ENCODE results near the gene STK32B. TPM values are rescaled to one million over a fixed set of nuclear protein-coding genes. Genes with fewer than 3 reads are reported as not detected.

Gene STK32B
- total and polyA plus RNA-seq, 3 donors from 2014 or later, result 17.5 to 29.7 (median 22.6) TPM

DNA sequence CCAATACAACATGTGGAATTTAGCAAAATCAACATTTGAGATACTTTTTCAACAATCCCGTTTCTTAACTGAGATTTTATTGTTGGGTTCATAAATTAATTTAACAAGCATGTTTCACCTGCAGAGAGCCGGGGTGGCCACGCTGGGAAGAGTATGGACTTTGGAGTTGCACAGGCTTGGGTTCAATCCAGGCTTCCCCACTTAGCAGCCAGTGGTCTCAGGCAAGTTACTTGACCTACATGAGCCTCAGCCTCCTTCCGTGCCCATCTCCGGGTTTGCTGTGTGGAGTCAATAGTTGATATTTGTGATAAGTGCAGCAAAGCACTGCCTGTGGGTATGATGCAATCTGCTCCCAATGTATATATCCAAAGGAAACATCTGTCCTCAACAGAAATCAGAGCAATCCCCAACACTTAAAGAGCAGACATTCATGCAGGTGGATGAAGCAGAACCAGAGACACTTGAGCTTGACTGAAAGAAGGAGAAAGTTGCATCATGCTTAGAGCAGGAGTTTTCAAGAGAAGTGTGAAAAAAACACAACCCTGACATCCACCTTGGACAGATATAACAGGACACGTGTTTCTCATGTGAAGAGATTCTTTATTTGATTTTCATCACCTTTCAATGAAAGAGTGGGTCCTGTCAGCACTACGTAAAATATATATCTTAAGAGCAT, 37.1 kb upstream of the STK32B start:
- 82 to 88% methylated on average over 7 of the region's 7 CpGs for WGBS, 2 donors
- TF ChIP-seq POLR2A (IDR thresholded peaks at IDR 0.05), result no peak
- TF ChIP-seq, protein P1, sequence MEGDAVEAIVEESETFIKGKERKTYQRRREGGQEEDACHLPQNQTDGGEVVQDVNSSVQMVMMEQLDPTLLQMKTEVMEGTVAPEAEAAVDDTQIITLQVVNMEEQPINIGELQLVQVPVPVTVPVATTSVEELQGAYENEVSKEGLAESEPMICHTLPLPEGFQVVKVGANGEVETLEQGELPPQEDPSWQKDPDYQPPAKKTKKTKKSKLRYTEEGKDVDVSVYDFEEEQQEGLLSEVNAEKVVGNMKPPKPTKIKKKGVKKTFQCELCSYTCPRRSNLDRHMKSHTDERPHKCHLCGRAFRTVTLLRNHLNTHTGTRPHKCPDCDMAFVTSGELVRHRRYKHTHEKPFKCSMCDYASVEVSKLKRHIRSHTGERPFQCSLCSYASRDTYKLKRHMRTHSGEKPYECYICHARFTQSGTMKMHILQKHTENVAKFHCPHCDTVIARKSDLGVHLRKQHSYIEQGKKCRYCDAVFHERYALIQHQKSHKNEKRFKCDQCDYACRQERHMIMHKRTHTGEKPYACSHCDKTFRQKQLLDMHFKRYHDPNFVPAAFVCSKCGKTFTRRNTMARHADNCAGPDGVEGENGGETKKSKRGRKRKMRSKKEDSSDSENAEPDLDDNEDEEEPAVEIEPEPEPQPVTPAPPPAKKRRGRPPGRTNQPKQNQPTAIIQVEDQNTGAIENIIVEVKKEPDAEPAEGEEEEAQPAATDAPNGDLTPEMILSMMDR (IDR thresholded peaks at IDR 0.05), result no peak
- H3K27ac ChIP-seq, result no peak overlapping the region
- H3K9me3 ChIP-seq, result no peaks in the 10 kb centered on the region
- intact Hi-C loops (cut with DNase I; ENCODE audit: low total_unique reads), result no loop called here
- no peaks in the 10 kb centered on the region for H3K27me3 ChIP-seq
- no peak overlapping the region for H3K4me3 ChIP-seq
- H3K4me1 ChIP-seq, result peaks cover 2% of the 10 kb centered on the region
- DNase-seq, result no peak
- no peaks in the 10 kb centered on the region for H3K36me3 ChIP-seq (ENCODE audit: low read depth, missing control alignments)

DNA sequence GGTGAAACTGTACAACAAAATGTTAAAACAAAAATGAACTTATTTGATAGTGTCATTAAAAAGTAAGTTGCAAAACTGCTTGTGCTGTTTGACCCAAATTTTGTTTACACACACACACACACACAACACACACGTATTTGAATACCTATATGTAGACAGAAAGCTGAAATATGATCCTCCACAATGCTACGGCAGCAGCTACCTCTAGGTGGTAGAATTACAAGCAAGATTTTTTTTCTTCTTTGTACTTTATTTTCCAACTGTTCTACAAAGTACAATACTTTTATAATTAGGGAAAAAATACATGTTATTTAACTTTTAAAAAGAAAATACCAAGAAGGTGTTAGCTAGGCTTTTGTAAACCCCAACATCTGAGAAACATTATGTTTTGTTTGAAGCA, 33.2 kb upstream of the STK32B start:
- WGBS, 2 donors, result 30 to 42% methylated on average over 2 of the region's 2 CpGs
- intact Hi-C loops (cut with DNase I; ENCODE audit: low total_unique reads), result no loop called here
- Histone ChIP-seq H3K27ac (no peak overlapping the region), H3K4me1 (peaks cover 5% of the 10 kb centered on the region), H3K9me3 (no peaks in the 10 kb centered on the region), H3K4me3 (no peak overlapping the region), H3K36me3 (ENCODE audit: low read depth, missing control alignments) (no peaks in the 10 kb centered on the region), H3K27me3 (no peaks in the 10 kb centered on the region)
- DNase-seq, result no peak
- TF ChIP-seq POLR2A (IDR thresholded peaks at IDR 0.05), result no peak
- TF ChIP-seq, protein P1 (IDR thresholded peaks at IDR 0.05), result no peak

DNA sequence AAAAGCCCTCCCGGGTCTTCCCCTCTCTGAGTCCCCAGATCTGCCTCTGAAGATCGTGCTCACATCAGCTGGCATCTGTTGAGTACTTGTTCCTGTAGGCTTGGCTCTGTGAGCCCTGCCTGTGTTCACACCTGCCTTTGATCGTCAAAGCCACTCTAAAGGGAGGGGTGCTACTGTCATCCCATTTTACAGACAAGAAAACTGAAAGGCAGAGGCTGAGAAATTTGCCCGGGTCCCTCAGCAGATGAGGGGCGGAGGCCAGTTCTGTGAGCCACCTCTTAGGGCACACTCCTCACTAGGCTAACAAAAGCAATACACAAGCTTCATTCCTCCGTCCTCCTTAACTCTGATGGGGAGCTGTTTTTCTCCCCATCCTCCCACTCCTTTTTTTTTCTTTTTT, 32.7 kb upstream of the STK32B start:
- H3K4me3 ChIP-seq, result no peak overlapping the region
- 44 to 58% methylated on average over 6 of the region's 6 CpGs for WGBS, 2 donors
- intact Hi-C loops (cut with DNase I; ENCODE audit: low total_unique reads), result no loop called here

DNA sequence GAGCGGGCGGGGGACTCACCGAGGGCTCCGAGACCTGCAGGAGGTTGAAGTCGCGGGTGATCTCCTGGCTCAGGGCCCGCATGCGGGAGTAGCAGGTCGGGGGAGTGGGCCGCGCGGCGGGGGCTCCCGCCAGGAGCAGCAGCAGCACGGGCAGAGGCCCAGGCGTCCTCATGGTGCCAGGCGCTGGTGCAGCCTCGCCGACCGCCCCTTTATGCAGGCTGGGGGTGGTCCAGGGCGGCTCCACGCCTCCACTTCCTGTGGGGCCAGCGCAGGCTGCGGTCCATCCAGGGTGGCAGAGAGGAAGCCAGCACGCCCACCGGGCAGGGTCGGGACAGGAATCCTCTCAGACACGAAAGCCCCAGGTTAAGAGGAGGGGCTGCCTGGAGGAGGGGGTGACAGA, 32.0 kb upstream of the STK32B start, which contains the start of gene CYTL1:
Gene CYTL1 (minus strand): TSS at position 185 of the 400 bp plus-strand sequence. CDS start 13 bp downstream, at position 172.
- no peak for TF ChIP-seq POLR2A (IDR thresholded peaks at IDR 0.05)
- TF ChIP-seq, protein P1 (IDR thresholded peaks at IDR 0.05), result no peak
- 5 to 8% methylated on average over 22 to 28 of the region's 28 CpGs for WGBS, 2 donors
- Histone ChIP-seq H3K36me3 (ENCODE audit: low read depth, missing control alignments) (no peaks in the 10 kb centered on the region), H3K4me1 (peaks cover 5% of the 10 kb centered on the region), H3K9me3 (no peaks in the 10 kb centered on the region), H3K27me3 (no peaks in the 10 kb centered on the region), H3K27ac (no peak within 1 kb of the TSS), H3K4me3 (peak within 1 kb of the TSS in 1 of 2 donors; percentile 20)
- intact Hi-C loops (cut with DNase I; ENCODE audit: low total_unique reads), result no loop called here
- DNase-seq, result no peak

More for the DNA sequence above, 32.7 kb upstream of the STK32B start:
- no peak for TF ChIP-seq POLR2A (IDR thresholded peaks at IDR 0.05)
- TF ChIP-seq, protein P1 (IDR thresholded peaks at IDR 0.05), result no peak
- Histone ChIP-seq H3K36me3 (ENCODE audit: low read depth, missing control alignments) (no peaks in the 10 kb centered on the region), H3K27me3 (no peaks in the 10 kb centered on the region), H3K9me3 (no peaks in the 10 kb centered on the region), H3K27ac (no peak overlapping the region), H3K4me1 (peaks cover 5% of the 10 kb centered on the region)
- no peak for DNase-seq

DNA sequence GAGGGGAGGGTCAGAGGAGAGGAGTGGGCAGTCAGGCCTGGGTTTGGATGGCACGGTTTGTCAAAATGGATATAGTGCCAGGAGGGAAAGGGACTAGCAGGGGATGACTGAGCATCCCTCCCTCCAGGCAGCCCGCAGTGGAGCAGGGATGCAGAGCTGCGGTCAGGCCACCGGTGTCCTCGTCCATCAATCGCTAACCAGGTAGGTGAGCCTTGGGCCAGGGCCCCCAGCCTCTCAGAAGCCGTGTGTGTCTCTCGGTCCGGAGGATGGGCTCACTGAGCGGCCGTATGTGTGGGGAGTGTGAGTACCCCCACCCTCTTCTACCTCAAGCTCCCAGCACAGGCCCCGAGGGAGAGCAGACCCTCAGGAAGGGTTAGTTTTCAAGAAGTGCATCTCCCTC, 31.5 kb upstream of the STK32B start:
- no peak overlapping the region for H3K4me3 ChIP-seq
- H3K27me3 ChIP-seq, result no peaks in the 10 kb centered on the region
- no peaks in the 10 kb centered on the region for H3K9me3 ChIP-seq
- H3K4me1 ChIP-seq, result peaks cover 5% of the 10 kb centered on the region
- TF ChIP-seq, protein P1 (IDR thresholded peaks at IDR 0.05), result no peak
- no peak for TF ChIP-seq POLR2A (IDR thresholded peaks at IDR 0.05)
- no peaks in the 10 kb centered on the region for H3K36me3 ChIP-seq (ENCODE audit: low read depth, missing control alignments)
- no peak overlapping the region for H3K27ac ChIP-seq
- no peak for DNase-seq
- 83 to 86% methylated on average over 4 to 12 of the region's 12 CpGs for WGBS, 2 donors
- intact Hi-C loops (cut with DNase I; ENCODE audit: low total_unique reads), result no loop called here
